EH (cell line): Measurements from ENCODE around the gene LRRC4C.
"Not testable (repeated sequence)": the region's sequence is repeated elsewhere in the genome, so short reads cannot be mapped to it uniquely, and the experiment has no call there.

Experiments
- DNase-seq: peaks from one replicate; pipeline ENCODE4 v3.0.0-alpha.2; 2015; ENCODE audit warnings: low read depth

Gene LRRC4C

DNA sequence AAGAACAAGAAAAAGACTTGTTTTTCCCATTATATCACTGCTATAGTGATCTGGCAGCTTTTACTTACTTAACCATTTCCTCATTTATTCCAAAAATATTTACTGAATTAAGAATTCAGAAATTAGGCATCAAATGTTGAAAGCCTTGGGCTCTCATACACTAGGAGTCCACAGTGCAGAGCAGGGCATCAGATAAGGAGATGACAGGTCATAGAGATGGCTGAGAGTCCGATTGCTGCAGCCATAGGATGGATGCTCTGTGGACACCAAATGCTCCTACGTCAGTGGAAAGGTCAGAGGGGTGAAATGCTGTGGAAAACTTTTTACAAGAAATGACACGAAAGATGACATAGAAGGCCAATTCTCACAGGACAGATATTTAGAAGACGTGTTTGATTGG is 771.1 kb downstream of the LRRC4C start:
- no peak for DNase-seq

DNA sequence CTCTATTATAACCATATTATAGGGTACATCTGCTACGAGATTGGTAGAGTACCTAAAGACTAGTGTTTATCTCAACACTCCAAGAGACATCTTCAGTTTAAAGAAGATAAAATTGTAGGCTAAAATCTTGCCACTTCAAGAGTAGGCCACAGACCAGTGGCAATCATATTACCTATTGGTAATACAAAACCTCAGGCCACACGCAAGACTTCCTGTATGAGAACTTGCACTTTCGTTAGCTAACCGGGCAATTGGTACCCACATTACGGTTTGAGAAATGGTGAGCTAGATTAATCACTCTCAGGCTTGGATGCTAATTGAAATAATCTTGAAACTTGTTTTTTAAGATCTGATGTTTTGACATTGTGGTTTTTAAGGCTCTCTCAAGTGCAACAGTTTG is 772.7 kb downstream of the LRRC4C start:
- no peak for DNase-seq

DNA sequence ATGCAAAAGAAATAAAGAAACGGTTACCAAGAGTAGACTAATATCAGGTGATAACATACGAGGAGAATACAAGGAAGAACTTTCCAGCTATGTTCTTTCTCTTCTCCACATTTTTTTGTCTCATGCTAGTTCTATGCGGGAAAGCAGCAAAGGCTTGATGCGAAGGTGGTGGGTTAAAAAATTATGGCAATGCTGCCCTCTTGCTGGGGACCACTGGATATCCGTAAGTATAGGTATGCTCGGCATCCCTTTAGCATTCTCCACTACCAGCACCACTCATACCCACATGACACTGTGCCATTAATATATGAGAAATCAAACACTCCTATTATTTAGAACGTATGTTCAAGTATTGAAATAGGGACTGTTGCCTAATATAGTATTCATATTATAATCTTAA is 776.4 kb downstream of the LRRC4C start:
- DNase-seq = no peak

DNA sequence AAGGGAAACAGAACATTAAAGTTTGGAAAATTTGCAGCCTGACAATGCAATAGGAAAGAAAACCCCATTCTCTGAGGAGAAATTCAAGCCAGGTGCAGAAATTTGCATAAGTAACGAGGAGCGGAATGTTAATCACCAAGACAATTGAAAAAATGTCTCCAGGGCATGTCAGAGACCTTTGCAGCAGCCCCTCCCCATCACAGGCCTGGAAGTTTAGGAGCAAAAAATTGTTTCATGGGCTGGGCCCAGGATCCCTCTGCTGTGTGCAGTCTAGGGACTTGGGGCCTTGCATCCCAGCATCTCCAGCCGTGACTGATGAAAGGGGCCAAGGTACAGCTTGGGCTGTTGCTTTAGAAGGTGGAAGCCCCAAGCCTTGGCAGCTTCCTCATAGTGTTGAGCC is 780.2 kb downstream of the LRRC4C start:
- DNase-seq = no peak

DNA sequence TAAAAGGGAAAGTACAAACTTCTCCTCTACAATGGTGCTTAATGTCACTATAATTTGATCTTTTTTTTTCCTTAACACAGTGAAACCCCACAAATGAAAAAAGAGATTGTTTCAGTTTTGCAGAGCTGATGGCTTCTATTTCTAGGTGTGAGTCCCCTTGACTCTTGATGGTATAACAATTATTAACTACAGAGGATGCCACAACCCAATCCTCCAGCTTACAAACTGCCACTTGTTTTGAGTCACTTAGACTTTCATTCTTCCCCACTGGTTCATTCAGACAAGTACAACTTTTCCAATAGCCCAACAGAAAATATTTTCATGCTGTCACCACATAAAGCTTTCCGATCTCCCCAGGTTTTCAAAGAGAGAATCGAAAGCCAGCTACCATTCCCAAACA is 812.2 kb downstream of the LRRC4C start:
- no peak for DNase-seq

DNA sequence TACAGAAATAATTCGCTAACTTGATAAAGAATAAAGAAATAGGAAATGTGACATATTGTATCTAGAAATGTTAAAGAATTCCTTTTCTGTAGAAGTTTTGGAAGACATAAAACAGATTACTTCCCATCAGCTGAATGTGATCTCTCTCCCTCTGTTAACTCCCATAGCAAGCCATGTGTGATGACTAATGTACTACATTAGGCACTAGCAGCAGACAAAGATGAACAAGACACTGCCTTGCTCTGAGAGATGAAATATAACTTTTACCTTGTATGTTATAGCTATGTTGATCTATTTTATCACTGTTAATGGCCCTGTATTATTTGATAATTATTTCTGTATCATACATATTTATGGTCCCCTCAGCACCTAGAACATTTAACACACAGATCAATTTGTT is 817.2 kb downstream of the LRRC4C start:
- DNase-seq = no peak

DNA sequence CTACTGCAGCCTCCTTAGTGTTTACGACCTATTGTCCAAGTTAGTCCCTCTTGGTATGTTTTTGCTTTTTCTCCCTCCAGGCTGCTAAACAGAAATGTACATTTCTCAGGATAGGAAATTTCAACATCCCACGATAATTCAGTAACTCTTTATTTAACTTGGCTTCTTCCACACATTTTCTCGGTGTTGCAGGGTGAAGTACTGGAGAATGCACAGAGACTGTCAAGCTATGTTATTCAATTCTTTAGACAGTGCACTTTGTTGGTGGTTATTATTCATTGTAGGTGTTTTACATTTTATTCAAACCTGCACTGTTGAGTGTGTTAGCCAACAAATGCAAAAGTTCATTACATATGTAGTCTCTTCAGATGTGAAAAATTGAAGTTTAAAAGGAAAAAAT is 839.8 kb downstream of the LRRC4C start:
- no peak for DNase-seq

DNA sequence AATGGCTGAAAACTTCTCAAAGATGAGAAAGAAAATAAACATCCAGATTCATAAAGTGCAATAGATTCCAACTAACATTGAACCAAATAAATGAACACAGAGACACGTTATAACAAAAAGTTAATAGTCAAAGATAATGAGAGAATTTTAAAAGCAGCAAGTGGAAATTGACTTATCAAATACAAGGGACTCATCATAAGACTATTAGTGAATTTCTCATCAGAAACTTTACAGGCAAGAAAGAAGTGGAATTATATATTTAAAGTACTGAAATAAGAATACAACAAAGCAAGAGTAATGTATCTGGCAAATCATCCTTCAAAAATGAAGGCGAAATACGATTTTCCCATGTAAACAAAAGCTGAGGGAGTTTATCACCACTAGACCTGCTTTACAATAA is 852.7 kb downstream of the LRRC4C start:
- DNase-seq = no peak

DNA sequence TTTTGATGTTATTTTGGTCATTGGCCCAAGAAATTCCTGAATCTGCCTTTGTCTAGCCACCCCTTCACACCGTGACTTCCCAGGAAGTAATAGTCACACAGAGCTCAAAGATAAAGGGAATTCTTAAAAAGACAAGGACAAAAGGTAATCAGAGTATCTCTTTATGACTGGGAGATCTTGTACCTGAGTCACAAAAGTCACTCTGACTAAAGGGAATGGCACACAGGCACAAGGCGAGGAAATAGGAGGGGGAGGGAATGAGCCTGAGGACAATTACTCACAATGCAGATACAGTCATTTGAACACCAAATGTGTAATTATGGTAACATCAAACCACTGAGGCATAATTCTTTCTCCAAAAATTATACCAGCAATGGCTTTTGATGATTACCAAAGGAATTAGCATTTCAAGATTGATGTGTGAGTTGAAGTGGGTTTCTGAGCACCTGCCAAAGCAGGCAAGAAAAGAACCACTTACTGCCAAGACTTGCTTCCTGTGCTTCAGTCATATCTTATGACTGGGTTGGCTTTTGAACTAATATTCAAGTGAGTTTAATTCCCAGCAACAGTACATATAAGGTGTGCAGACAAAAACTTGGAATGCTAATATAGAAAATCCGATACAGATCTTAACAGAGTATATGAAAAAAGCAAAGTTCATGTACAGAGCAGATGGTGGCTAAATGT is 856.4 kb downstream of the LRRC4C start:
- DNase-seq = no peak

DNA sequence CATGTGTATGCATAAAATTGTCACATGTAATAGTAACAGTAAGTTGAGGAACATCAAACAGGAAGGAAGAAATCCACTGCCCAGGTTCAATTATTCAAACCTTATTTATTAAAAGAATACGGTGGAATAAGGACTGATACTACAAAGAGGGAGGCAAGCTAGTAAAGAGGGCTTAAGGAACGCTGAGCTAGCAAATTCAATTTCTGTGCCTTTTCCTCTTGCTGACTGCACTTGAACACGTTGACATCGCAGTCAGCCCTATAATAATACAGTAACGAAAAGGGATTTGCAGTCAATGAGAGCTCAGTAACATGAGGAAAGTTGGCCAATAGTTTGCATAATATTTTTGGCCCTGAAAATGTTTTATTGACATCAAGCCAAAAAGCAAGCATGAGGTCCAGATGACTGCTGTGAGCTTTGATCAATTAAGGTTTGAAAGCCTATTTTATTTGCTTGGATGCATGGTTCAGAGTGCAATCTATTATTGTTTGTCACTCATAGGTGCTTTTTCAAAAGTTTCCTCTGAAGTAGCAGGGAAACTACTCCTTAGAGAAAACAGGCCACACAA is 861.8 kb downstream of the LRRC4C start:
- no peak for DNase-seq

DNA sequence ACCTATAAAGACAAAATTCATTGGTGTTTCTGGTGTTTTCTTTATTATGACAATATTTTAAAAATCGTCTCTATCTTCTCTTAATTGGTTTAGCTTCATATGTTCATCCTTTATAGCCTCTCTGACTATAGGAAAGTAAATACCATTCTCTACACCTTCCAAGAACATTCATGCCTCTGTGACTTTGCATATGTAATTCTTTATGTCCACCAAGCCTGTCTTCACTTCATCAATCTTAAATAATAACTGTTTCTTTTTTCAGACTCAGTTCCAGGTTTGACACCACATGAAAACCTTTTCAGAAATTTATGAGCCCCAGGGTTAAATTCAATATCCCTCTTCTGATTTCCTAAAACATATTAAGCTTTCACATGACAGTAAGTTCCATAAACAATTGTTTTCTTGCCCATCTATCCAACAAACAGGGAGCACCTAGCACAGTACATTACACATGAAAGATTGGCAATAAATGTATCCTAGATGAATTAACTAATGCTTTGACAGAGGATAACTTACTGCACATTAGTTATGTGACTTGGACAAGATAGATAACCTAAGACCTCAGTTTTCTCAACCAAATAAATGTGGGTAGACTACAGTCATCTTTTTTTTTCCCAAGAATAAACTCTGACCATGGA is 886.1 kb downstream of the LRRC4C start:
- DNase-seq = no peak

DNA sequence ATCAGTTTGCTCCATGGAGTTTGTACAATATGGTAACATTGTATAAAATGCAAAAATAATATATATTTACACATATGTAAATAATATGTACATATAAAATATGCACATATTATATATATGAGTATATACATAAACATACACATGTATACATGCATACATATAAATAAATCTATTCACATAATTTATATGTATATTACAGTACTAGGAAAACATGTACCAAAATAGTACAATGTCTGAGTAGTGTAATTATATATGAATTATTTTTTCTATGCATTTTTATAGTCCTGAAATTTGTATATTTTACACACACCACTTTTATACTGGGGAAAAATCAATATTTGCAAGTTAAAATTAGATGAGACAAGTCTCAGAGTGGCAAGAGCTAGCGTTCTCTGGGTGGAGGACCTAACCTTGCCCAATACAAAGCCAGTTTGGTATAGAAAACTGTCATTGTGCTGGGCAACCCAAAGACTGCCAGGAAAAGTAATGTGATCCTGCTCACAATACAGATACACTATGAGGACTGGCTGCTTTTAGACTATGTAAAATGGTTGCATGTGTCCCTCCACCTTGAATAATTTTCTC is 889.4 kb downstream of the LRRC4C start:
- no peak for DNase-seq

DNA sequence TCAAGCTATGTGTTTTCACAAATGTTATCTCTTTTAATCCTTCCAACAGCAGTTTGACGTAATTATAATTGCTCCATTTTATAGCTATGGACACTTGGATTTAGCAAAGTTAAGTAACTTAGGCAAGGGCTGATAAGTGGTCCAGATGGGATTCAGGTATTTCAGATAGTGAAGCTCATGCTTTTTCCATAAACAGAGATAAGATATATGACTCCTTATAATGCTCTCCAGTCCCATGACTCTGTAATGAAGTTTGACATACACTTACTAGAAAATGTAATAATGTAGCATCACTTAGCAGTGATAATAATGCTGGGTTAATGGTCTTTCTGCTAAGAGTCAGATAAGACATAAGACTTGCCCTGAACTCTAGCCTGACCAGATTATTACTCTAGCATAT is 892.1 kb downstream of the LRRC4C start:
- no peak for DNase-seq

DNA sequence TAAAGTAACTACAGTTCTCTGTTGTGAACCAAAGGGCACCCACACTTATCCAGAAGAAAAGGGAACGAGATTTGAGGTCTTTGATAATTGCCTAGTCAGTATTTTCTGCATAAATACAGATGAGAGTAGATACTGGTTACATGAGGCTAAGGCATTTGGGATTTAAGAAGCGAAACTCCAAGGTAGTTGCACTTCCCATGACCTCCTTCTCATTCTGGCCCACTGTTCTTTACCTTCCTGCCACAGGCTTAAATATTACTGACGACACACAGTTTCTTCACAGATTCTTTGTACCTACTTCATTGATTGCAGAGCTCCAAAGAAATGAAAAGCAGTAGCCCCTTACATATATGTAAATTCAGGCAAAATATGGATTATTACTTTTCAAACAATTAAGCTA is 915.3 kb downstream of the LRRC4C start:
- no peak for DNase-seq

DNA sequence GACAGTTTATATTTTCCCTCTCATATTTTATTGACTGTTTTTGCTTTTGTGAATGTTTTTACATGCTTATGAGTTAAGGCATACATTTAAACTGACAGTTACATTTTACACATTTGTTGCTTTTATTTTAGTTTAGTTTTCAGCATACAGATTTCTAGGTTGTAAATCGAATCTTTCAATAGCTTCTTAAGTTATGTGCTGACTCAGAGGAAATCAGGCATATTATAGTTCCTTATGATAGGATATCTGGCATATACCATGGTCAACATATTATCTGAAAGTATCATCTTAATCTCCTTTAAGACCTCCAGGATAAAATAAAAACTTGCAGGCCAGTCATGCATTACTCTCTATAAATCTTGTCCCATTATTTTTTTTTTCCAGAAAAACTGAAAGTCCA is 916.6 kb downstream of the LRRC4C start:
- no peak for DNase-seq

DNA sequence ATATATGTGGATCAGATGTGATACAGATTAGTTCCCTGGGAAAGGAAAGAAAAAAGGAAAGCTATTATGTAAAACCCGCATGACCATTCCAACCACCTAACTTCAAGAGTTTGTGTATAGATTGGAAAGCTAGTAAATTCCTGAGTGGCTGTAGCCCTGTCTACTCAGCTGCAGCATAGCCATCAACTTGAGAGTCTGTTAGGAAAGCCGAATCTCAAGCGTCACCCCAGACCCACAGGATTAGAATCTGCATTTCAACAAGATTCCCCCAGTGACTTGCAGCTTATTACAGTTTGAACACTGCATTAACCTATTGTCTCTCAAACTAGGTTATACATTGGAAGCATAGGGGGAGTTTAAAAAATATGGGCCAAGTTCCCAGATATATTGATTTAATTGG is 921.7 kb downstream of the LRRC4C start:
- no peak for DNase-seq

DNA sequence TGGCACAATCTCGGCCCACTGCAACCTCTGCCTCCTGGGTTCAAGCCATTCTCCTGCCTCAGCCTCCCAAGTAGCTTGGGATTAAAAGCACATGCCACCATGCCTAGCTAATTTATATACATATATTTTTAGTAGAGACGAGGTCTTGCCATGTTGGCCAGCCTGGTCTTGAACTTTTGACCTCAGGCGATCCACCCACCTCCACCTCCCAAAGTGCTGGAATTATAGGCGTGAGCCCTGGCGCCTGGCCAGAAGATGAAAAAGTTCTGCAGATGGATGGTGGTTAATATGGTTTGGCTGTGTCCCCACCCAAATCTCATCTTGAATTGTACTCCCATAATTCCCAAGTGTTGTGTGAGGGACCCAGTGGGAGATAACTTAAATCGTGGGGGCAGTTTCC is 937.4 kb downstream of the LRRC4C start:
- not testable (repeated sequence) for DNase-seq

DNA sequence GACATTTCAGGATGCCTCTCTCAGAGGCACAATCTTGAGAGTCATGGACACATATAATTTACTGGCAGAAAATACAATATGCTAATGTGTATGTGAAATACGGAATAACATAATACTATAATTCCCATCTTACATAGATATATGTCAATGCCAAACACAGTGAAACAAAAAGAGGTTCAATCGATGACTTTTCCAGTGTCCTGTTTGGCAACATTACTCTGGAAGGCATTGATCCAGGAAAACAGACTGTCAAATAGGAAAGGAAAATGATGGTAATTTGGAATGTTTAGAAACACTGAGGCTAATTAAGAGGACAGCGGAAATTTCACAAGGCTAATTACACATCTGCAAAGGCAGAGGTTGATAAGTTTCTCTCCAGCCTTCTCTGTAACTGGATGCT is 942.3 kb downstream of the LRRC4C start:
- no peak for DNase-seq

DNA sequence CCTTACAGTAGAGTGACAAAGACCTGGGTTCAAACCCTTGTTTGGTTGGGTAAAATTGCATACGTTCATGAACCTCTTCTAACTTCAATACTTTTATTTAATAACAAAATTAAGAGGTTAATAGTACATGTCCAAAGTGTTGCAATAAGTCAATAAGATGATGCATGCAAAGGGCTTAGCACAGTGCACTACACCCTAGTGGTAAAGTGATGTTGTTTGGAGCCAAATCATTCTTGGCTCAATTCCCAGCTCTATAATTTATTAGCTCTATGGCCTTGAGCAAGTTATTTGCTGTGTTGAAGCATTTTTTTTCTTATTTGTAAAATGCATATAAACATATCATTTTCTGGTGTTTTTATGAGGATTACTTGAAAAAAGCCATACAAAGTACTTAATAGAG is 945.3 kb downstream of the LRRC4C start:
- peak; percentile 0 for DNase-seq

DNA sequence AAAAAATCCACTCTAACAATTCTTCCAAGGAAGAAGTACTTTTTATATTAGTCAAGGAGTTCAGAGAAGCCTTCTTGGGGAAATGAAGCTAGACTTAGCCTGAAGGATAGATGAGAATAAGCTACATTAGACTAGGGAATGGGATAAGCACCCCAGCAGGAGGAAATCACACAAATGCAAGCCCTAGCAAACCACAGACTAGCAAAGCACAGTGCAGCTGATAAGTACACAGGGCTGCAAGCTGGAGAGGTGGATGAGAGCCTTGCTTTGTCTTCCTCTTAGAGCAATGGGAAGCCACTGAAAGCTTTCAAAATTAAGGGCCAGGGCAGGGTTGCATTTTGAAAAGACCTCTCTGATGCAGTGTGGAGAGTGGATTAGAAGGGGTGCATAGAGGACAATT is 946.2 kb downstream of the LRRC4C start:
- DNase-seq = no peak

DNA sequence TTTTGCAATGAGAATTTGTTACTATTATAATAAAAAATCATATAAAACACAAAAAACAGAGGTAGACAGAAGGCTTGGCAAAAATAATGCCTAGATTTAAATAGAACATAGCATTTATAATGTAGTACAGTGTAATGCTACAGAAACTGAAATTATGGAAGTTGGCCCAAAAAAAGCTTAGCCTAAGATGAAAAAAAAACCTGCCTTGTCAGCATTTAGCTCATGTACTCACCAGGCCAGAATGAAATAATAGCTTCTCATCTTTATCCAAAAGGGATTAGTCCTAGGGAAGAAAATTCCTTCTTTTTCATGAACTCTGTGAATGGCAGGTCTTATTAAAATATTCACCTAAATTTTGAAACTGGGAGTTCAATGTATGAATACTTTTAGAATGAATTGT is 951.1 kb downstream of the LRRC4C start:
- no peak for DNase-seq

DNA sequence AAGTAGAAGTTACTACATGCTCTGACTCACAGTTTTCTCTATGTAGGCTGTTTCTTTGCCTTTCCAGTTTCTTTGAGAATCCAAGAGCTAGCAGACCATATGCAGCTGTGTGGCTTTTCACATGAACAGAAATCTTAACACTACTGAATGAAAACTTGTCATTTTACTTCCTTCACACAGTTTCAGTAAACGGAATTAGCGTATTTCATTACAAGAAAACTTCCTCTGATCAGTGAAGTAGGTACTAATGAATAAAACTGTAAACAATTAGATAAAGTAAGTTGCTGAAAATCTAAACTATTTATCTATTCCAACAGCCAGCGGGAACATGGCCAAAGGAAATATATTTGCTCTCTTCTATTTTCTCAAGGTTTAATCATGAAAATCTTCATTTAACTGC is 953.2 kb downstream of the LRRC4C start:
- DNase-seq = no peak

DNA sequence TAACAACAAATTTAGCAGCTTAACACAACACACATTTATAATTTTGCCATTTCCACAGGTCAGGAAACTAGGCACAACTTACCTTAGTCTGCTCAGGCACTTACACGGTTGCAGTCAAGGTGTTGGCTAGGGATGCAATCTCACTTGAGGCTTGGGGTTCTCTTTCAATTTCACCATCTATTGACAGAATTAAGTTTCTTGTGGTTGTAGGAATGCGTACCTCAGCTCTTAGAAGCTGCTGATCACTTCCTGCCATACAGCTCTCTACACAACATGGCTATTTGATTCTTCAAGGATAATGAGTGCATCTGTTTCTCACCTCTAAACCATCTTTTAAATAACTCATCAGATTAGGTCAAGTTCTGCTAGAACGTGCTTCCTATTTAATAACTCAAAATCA is 968.1 kb downstream of the LRRC4C start:
- DNase-seq = no peak

DNA sequence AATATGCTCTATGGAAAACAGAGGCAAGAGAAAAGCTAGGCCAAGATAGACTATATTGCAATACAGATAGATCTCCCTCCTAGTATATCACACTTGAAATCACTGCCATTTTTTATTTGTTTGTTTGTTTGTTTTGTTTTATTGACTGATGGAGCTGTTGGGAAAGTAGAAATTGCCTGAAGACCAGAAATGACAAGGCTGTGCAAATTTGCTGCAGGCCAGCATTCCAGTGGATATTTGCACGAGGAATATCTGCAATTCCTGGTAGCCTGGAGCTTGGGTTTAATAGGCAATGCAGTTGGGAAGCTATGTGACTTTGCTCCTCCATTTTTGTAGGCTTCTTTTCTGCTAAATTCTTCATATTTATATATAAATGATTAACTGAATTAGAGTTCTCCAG is 991.7 kb downstream of the LRRC4C start:
- DNase-seq = no peak
